NB4 (cell line): Measurements from ENCODE around the gene FMN2.

Experiments
- DNase-seq: peaks from one replicate; pipeline ENCODE4 v3.0.0; 2010; ENCODE audit warnings: low read depth
- H3K4me3 ChIP-seq: one replicate; pipeline ENCODE4 v1.5.1; 2011; ENCODE audit warnings: mild to moderate bottlenecking, low read depth, low read length, moderate library complexity
- MYC ChIP-seq: IDR thresholded peaks from 2 replicates; pipeline ENCODE4 v1.6.1; 2011; ENCODE audit warnings: low read depth, low read length
- POLR2A ChIP-seq: IDR thresholded peaks from 2 replicates; pipeline ENCODE4 v1.6.1; 2011; ENCODE audit warnings: mild to moderate bottlenecking; ENCODE audit not compliant: insufficient read length; ENCODE audit errors: extremely low read depth
- TF ChIP-seq, protein P1 (sequence below): IDR thresholded peaks from 2 replicates; pipeline ENCODE4 v1.6.1; 2011; ENCODE audit warnings: low read depth, low read length
- TF ChIP-seq, protein P2 (sequence below): IDR thresholded peaks from one replicate; pipeline ENCODE4 v1.5.1; 2012; ENCODE audit warnings: low read depth, low read length

Gene FMN2

DNA sequence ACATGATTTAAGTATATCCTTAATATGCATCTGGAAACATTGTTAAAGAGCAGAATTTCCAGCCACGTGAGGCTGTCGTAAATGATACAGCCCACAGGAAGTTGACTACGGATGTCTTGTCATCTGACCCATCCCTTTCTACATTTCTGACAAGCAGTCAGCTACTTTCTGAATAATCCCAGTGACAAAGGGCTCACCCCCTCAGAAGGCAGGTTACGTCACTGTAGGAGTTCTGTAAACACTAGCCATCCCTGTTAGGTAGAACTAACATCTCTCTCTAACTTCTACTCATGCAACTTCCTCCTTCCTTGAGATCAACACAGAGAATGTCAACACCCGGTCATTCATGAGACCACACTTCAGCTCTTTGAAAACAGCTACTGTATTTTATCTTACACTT lies 261.1 kb downstream of the FMN2 start:
- no peak overlapping the region for H3K4me3 ChIP-seq
- DNase-seq = peak; percentile 5
- TF ChIP-seq MYC (no peak), POLR2A (no peak)
- TF ChIP-seq, protein P1, sequence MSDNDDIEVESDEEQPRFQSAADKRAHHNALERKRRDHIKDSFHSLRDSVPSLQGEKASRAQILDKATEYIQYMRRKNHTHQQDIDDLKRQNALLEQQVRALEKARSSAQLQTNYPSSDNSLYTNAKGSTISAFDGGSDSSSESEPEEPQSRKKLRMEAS = no peak
- TF ChIP-seq, protein P2, sequence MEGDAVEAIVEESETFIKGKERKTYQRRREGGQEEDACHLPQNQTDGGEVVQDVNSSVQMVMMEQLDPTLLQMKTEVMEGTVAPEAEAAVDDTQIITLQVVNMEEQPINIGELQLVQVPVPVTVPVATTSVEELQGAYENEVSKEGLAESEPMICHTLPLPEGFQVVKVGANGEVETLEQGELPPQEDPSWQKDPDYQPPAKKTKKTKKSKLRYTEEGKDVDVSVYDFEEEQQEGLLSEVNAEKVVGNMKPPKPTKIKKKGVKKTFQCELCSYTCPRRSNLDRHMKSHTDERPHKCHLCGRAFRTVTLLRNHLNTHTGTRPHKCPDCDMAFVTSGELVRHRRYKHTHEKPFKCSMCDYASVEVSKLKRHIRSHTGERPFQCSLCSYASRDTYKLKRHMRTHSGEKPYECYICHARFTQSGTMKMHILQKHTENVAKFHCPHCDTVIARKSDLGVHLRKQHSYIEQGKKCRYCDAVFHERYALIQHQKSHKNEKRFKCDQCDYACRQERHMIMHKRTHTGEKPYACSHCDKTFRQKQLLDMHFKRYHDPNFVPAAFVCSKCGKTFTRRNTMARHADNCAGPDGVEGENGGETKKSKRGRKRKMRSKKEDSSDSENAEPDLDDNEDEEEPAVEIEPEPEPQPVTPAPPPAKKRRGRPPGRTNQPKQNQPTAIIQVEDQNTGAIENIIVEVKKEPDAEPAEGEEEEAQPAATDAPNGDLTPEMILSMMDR = no peak

DNA sequence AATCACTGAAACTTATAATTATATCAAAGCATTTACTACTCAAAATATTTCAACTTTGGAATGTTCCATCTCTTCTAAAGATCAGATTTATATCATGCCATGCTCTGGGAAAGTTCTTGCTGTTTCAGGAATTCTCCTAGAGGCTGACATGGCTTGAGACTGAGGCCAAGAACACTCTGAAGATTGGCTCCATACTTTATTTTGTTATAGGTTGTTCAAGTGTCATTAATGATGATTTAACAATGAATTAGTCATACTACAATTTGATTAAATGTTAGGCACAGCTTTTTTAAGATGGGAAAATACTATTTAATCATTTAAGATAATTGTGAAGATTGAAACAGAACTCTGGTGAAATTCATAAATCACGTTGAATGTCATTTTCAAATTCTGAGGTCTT lies 264.9 kb downstream of the FMN2 start:
- H3K4me3 ChIP-seq = no peak overlapping the region
- no peak for DNase-seq
- TF ChIP-seq POLR2A = no peak
- no peak for TF ChIP-seq MYC
- TF ChIP-seq, protein P2 = no peak
- TF ChIP-seq, protein P1 = no peak

DNA sequence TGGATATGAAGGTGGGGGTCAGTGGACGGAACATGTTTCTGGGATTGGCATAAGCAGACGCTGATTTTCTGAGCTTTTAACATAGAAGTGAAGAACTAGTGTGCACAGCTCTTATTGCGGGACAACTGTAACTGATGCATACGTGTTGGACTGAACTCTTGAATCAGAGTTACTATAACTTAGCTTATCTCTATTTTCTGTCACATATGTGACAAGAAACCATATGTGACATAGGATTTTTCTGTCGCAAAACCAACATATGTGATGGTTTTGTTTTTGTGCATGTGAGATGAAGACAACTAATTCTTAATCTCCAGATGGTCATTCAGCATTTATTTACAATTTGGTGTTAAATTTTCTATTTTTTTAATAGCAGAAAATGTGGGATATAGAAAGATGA lies 270.4 kb downstream of the FMN2 start:
- no peak overlapping the region for H3K4me3 ChIP-seq
- DNase-seq = no peak
- TF ChIP-seq, protein P1 = no peak
- TF ChIP-seq, protein P2 = no peak
- TF ChIP-seq MYC (no peak), POLR2A (no peak)

DNA sequence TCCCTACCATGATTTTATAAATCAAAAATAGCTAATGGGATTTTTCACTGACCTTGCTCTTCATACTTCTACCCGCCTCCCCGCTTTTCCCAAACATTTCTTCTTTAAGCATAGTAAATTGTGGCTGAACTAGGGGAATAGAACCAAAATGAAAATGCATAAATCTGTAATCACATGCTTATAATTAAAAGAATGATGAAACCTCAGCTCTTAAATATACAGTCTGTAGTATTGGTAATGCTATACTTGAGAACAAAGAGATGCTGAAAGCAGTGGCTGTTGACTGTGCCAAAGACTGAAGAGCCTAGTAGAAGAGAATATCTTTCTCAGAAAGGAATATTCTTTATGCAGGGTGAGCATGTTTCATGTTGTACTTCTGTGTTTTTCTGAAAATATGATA lies 271.1 kb downstream of the FMN2 start:
- TF ChIP-seq, protein P2 = no peak
- DNase-seq = no peak
- H3K4me3 ChIP-seq = no peak overlapping the region

DNA sequence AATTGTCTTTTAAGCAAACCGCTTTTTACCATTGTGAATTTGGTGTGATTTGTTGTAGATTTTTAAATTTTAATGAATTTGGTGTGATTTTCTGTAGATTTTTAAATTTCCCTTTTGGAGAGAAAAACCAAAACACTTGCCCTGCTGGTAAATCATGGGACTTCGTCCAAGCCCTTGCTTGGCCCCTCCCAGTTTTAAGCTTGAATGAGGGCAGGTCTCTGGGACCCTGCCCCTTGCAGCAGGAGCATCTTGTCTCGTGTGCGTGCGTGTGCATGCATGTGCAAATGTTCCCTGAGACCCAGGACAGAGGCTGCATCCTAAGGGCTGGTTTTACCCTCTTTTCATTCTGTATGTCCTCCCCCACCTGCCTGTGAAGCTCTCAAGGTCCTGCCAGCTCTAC lies 271.6 kb downstream of the FMN2 start:
- no peak for DNase-seq
- H3K4me3 ChIP-seq = no peak overlapping the region
- TF ChIP-seq, protein P2 = no peak
- TF ChIP-seq, protein P1 = no peak
- no peak for TF ChIP-seq POLR2A
- TF ChIP-seq MYC = no peak

DNA sequence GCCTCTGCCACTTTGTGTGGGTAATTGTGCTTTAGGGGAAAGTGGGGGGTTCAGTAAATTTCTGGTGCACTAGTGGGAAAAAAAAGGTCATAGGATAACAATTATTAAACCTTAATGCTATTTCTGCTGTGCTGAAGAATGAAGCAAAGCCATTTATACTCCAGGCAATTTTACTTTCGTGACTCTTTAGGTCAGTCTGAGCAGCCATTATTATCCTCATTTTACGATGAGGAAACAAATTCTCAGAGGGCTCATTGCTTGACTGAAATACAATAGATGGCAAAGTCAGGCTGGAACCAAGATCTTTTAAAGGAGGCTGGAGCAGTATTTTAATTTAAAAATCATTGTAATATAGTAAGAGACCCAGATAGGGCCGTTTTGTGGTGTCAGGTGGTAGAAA lies 272.2 kb downstream of the FMN2 start:
- H3K4me3 ChIP-seq = no peak overlapping the region
- TF ChIP-seq, protein P2 = no peak
- TF ChIP-seq MYC (no peak), POLR2A (no peak)
- TF ChIP-seq, protein P1 = no peak
- no peak for DNase-seq
